Hepatocyte (in vitro differentiated cells): ENCODE results near the gene GOSR1. TPM values are rescaled to one million over a fixed set of nuclear protein-coding genes. Genes with fewer than 3 reads are reported as not detected.

Experiments used
- DNase-seq: peaks from one replicate; pipeline ENCODE4 v3.0.0-alpha.2; 2016; ENCODE audit warnings: low spot score
- H2AFZ ChIP-seq: fragments of 200-600 bp; sonication (generic); 2 replicates; pipeline ENCODE4 v1.6.0; 2016; ENCODE audit warnings: antibody characterized with exemption, mild to moderate bottlenecking
- H3K27ac ChIP-seq: fragments of 200-600 bp; sonication (generic); 2 replicates; pipeline ENCODE4 v1.5.1; 2016; ENCODE audit warnings: mild to moderate bottlenecking
- H3K27me3 ChIP-seq: fragments of 200-600 bp; sonication (generic); 2 replicates; pipeline ENCODE4 v1.6.1; 2016
- H3K36me3 ChIP-seq: fragments of 200-600 bp; sonication (generic); replicated peaks from 2 replicates; pipeline ENCODE4 v1.5.1; 2016; ENCODE audit warnings: low read depth; ENCODE audit not compliant: insufficient read depth
- H3K4me1 ChIP-seq: fragments of 200-600 bp; sonication (generic); 2 replicates; pipeline ENCODE4 v1.5.1; 2016; ENCODE audit warnings: mild to moderate bottlenecking, moderate library complexity; ENCODE audit not compliant: insufficient read depth
- H3K4me2 ChIP-seq: fragments of 200-600 bp; sonication (generic); 2 replicates; pipeline ENCODE4 v1.6.0; 2016
- H3K4me3 ChIP-seq: fragments of 200-600 bp; sonication (generic); 2 replicates; pipeline ENCODE4 v1.5.1; 2016; ENCODE audit warnings: mild to moderate bottlenecking
- H3K79me2 ChIP-seq: fragments of 200-600 bp; sonication (generic); 2 replicates; pipeline ENCODE4 v1.6.0; 2017; ENCODE audit warnings: mild to moderate bottlenecking
- H3K9me2 ChIP-seq: fragments of 200-600 bp; sonication (generic); replicated peaks from 2 replicates; pipeline ENCODE4 v1.6.0; 2017; ENCODE audit warnings: mild to moderate bottlenecking; ENCODE audit not compliant: insufficient read depth
- H3K9me3 ChIP-seq: fragments of 200-600 bp; sonication (generic); 2 replicates; pipeline ENCODE4 v1.5.1; 2016; ENCODE audit warnings: low read depth, mild to moderate bottlenecking
- H4K20me1 ChIP-seq: fragments of 200-600 bp; sonication (generic); 2 replicates; pipeline ENCODE4 v1.6.0; 2016; ENCODE audit warnings: mild to moderate bottlenecking; ENCODE audit not compliant: insufficient read depth, poor library complexity, severe bottlenecking
- CTCF ChIP-seq: fragments of 200-600 bp; sonication (generic); IDR thresholded peaks from 2 replicates; pipeline ENCODE4 v1.5.1; 2016; ENCODE audit warnings: antibody characterized with exemption, mild to moderate bottlenecking; ENCODE audit not compliant: poor library complexity
- EZH2 ChIP-seq: fragments of 200-600 bp; sonication (generic); IDR thresholded peaks from 2 replicates; pipeline ENCODE4 v1.6.1; 2016; ENCODE audit warnings: antibody characterized with exemption, mild to moderate bottlenecking, borderline replicate concordance
- EZH2phosphoT487 ChIP-seq: fragments of 200-600 bp; sonication (generic); IDR thresholded peaks from one replicate; pipeline ENCODE4 v1.6.1; 2018; ENCODE audit warnings: antibody characterized with exemption, mild to moderate bottlenecking, low read depth, moderate library complexity; ENCODE audit not compliant: unreplicated experiment, severe bottlenecking
- WGBS: methylation state at CpG from one replicate; pipeline ENCODE4 v1.1.6; 2016; ENCODE audit warnings: low lambda C conversion rate; ENCODE audit errors: missing lambda C conversion rate; 5-methylcytosine and 5-hydroxymethylcytosine counted together
- polyA plus RNA-seq: library from polyadenylated mRNA; unstranded; fragments of >200 nt; fragmentation: Nextera tagmentation; extraction: Ambion mirVana; gene quantifications from 2 replicates; pipeline ENCODE4 v1.2.1, GENCODE V29; 2016
- total RNA-seq: library from RNA; depleted of rRNA; stranded (reverse); fragments of >200 nt; gene quantifications from 2 replicates; pipeline ENCODE4 v1.2.3, GENCODE V29; 2014

The GOSR1 gene
- total and polyA plus RNA-seq, 2 experiments from 2014 or later, result 29.7 to 52.1 TPM

GRCh38 chr17:30556374-30557332, 79.4 kb downstream of the GOSR1 start:
- Histone ChIP-seq H3K9me2 (no peaks in the 10 kb centered on the region), H3K4me3 (no peak overlapping the region), H3K27me3 (no peaks in the 10 kb centered on the region), H3K79me2 (no peaks in the 10 kb centered on the region), H3K36me3 (no peaks in the 10 kb centered on the region), H2AFZ (no peak overlapping the region), H3K4me2 (no peak overlapping the region), H4K20me1 (no peaks in the 10 kb centered on the region), H3K27ac (no peak overlapping the region), H3K9me3 (no peaks in the 10 kb centered on the region), H3K4me1 (no peaks in the 10 kb centered on the region)
- 91% methylated on average over 26 of the region's 26 CpGs for WGBS
- TF ChIP-seq EZH2 (no peak), EZH2phosphoT487 (no peak), CTCF (no peak)
- no peak for DNase-seq

- no peak for DNase-seq
- WGBS, result 76% methylated on average over 8 of the region's 8 CpGs
Observed at GRCh38 chr17:30557916-30558685, 80.9 kb downstream of the GOSR1 start.

GRCh38 chr17:30558686-30559545, 81.7 kb downstream of the GOSR1 start:
- no peaks in the 10 kb centered on the region for H3K27me3 ChIP-seq
- no peak overlapping the region for H3K4me2 ChIP-seq
- no peak for TF ChIP-seq EZH2
- no peak for TF ChIP-seq CTCF
- no peak for TF ChIP-seq EZH2phosphoT487
- no peak overlapping the region for H2AFZ ChIP-seq
- H3K79me2 ChIP-seq, result no peaks in the 10 kb centered on the region
- WGBS, result 88% methylated on average over 22 of the region's 22 CpGs
- no peaks in the 10 kb centered on the region for H3K9me2 ChIP-seq
- H3K9me3 ChIP-seq, result no peaks in the 10 kb centered on the region
- H3K4me1 ChIP-seq, result no peaks in the 10 kb centered on the region
- no peak overlapping the region for H3K4me3 ChIP-seq
- H3K27ac ChIP-seq, result no peak overlapping the region
- no peaks in the 10 kb centered on the region for H4K20me1 ChIP-seq
- no peak for DNase-seq
- no peaks in the 10 kb centered on the region for H3K36me3 ChIP-seq

More at GRCh38 chr17:30557916-30558685, 80.9 kb downstream of the GOSR1 start:
- Histone ChIP-seq H3K79me2 (no peaks in the 10 kb centered on the region), H3K9me3 (no peaks in the 10 kb centered on the region), H3K27ac (no peak overlapping the region), H3K4me3 (no peak overlapping the region), H3K9me2 (no peaks in the 10 kb centered on the region), H3K4me1 (no peaks in the 10 kb centered on the region), H3K4me2 (no peak overlapping the region), H3K36me3 (no peaks in the 10 kb centered on the region), H4K20me1 (no peaks in the 10 kb centered on the region), H3K27me3 (no peaks in the 10 kb centered on the region), H2AFZ (no peak overlapping the region)
- TF ChIP-seq EZH2, result no peak
- no peak for TF ChIP-seq EZH2phosphoT487
